ENCODE results near the gene PAEP.
"Not testable (repeated sequence)": the region's sequence is repeated elsewhere in the genome, so short reads cannot be mapped to it uniquely, and the experiment has no call there.

Gene PAEP

DNA sequence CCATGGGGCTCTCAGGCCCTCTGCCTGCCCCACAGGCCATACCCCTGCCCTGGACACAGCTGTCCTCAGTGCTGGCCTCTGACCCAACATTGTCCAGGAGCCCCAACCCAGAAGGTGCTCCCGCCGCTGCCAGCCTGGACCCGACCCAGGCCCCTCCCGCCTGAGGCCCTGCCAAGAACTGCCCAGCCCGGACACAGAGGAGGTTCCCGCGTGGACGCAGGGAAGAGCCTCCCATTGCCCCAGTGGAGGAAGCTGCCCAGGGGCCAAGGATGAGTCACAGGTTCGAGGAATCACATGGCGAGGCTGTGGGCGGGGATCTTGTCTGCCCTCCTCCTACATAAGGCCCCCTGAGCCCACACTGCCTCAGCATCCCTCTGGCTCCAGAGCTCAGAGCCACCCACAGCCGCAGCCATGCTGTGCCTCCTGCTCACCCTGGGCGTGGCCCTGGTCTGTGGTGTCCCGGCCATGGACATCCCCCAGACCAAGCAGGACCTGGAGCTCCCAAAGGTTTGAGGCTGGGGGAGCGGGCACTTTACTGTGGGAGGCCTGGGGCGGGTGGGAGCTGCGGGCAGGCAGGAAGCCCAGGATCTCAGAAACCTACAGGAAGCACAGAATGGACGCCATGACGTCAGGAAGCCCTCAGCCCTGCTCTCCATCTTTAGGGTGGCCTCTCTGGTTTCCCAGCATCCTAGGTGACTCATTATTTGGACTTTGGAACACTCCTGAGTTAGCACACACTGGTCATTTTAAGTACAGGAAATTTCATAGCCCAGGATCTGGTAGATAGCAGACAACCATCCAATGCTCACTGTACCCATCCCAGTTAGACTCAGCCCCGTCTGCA is at the start of gene PAEP:
TSS of gene PAEP (plus strand) at position 366 of the 844 bp plus-strand sequence.
- DNase-seq = no peak

DNA sequence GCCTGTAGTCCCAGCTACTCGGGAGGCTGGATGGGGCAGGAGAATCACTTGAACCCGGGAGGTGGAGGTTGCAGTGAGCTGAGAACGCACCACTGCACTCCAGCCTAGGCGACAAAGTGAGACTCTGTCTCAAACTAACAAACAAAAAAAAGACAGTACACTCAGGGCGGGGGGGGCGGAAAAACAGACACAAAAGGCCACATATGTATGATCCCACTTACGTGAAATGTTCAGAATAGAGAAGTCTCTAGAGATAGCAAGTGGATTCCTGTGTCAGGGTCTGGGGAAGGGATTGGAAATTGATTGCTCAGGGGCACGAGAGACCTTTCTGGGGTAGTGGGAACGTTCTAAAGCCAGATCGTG is 49.3 kb upstream of the PAEP start:
- DNase-seq = no peak

DNA sequence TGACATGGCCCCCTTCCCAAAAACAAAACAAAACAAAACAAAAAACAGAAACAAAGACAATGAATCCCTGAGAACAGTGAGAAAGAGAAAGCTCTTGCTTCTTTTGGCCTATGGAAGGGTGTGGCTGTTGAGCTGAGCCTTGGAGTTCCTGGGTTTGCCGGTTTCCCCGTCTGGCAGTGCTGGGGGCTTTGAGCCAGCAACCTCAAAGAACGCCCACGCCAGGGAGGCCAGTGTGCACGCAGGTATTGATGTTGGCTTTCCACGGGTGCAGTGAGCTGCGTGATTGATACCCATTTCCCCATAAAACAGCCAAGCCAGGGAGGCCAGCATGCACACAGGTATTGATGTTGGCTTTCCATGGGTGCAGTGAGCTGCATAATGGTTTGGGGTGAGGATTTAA is 48.7 kb upstream of the PAEP start:
- no peak for DNase-seq

DNA sequence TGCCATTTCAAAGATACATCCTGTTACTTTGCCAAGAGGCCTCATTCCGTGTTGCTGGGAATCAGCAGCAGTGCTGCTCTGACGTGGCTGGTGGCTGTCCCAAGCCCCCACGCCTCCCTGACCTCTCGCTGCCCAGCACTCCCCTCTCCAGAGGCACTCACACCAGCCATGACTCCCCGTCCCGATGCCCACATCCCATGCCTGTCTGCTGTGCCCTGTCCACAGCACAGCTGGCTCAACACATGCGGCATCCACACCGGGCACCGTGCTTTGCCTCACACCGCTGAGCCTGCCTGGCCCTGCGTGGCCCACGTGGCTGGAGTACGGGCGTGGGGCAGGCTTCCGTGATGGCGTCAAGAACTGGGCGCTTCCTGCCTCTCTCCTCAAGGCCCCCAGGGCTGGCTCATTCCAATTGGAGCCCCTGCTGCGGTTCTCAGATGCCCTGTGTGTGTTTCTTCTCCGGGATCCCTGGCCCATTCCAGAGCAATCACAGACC is 48.2 kb upstream of the PAEP start:
- no peak for DNase-seq

DNA sequence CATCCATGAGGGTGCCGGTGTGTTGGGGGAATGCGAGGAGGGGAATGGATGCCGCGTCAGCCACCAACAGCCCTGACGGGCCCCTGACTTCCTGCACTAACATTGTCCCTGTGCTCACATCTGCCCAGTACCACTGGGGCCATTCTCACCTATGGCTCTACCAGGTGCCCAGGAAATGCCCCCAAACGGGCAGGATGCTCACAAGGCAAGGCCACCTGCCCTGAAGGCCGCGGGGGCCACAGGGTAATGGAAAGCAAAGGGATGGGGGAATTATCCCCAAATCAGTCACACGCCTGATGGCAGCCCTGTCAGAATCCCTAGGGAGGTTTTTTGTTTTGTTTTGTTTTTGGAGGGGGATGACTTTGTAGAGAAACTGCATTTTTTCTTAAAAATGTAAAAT is 47.6 kb upstream of the PAEP start:
- DNase-seq = not testable (repeated sequence)

DNA sequence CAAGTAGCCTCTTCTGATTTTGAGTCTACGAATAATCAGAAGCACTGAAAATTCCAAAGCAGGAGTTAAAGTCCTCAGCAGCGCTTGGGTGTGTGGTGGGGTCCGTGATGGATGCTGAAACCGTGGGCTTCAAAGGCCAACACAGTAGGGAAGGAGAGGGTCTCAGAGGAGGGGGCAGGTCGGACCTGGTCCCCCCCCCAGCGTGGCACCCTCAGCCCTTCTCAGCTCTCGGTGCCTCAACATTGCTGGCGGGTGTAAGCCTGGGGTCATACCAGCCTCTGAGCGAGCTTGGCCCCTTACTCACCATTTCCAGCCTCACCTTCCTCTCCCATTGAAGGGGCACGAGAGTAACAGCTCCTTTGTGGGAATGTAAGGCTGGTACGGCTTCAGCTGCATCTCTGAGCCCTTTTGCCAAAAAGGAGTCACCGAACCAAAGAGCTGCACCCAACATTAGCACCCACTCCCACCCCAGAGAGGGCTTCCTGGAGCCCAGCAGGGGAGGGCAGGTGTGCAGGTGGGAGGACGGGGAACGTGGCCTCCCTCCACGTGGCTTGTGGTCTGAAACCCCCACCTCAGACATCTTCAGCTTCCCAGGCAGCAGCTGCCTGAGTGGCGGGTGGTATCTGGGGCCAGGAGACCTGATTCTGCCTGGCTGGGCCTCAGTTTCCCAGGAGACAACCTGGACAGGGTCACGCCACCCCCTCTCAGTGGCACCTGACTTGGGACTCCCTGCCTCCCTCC is 47.0 kb upstream of the PAEP start:
- DNase-seq = no peak

DNA sequence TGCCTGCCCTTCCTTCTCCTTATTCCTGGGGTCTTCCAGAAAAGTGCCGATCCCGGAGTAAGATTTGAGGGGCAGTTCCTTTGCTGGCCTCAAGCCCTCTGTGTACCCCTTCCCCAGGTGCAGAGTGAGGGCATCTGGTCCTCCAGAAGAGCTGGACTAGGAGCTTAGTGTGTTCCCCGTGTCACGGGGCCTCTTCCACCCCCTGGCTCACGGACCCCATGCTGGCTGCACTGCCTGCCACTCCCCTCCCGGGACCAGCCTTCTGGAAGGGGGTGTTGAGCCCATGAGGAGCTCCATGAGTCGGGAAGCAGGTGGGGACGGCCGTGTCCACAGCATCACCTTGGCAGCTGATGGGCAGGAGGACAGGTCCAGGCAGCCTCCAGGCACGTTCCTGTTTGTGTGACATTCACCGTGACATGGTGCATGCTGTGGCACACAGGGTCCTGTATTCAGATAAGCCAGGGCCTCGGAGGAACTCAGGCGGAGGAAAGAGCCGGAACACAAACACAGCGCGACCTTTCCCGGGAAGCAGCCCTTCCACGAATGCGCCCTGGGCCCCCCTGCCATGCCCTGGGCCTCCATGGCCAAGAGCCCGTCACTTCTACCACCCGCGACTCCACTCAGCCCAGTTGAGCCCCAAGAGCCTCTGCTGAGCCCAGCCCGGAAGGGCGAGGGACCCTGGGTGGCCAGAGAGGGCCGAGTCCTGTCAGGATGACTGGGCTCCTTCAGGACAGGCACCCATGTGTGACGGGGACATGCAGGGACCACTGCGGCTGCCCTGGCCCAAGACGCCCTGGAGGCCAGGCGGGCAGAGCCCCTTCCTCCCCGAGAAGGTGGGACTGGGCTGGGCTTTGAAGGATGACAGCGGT is 46.2 kb upstream of the PAEP start:
- DNase-seq = no peak

DNA sequence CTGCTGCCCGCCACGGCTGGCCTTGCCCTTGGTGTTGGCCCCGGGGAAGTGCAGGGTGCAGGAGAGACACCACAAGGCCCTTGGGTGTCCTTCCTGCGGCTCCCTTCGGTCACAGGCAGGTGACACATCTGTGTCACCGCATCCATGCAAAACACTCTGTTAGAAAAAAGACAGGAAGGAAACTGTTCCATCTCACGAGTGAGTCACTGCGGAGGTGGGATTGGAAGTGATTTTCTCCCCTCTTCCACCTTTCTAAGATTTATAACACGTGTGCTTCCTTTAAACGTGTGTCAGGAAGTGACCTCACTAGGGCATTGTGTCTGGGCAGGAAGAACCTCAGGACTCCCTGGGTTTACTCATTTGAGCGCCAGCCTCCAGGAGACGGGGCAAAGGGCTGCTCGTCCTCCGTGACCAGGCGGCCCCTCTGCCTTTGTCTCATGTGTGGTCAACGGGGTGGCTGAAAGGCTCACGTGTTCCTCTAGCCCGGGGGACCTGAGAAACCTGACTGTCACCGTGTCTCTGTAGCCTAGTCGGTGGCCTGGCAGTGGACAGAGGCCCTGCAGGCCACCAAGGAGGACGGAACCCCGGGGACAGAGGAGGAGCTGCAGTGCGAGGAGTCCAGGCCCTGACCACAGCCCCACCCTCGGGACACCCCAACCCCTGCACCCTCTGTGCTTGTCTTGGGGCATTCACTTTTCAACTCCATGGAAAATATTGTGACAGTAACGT is 45.3 kb upstream of the PAEP start:
- no peak for DNase-seq

DNA sequence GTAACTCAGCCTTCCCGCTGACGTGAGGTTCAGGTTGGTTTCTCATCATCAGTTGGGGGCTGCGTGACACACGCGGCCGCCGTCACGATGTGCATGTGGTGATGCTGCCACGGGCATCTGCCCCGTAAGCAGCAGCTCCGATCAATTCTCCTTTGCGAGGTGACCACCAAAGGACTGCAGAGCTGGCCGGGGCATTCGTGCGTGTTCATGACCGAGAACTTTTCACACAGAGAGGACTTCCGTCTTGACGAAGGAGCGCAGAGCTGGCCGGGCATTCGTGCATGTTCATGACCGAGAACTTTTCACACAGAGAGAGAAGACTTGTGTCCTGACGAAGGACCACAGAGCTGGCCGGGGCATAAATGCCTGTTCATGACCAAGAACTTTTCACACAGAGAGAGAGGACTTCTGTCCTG is 44.1 kb upstream of the PAEP start:
- no peak for DNase-seq

DNA sequence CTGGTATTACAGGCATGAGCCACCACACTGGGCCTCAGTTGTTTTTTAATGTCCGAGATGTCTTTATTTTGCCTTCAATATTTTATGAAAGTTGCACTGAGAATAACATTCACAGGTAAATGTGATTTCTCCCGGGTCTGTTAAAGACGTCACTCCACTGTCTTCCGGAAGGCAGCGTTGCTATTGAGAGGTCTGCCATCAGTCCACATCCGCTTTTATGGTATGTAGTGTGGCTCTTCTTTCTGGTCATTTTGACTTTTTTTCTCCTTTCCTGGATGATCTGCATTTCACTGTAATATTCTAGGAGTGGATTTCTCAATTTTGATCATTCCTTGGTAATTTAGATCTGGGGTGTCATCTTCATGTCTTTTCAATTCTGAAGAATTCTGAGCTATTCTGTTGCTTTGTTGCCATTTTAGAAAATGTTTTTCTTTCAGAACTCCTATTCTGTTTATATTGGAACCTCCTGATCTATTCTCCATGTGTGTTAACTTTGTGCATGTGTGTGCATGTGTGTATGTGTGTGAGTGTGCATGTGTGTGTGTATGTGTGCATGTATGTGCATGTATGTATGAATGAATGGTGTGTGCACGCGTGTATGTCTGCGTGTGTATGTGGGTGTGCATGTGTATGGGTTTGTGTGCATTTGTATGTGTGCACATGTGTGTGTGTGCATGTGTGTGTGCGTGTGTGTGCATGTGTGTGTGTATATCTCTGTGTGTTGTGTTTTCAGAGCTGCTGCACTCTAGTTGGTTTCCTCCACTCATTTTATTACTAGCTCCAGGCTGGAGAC is 42.2 kb upstream of the PAEP start:
- DNase-seq = no peak

DNA sequence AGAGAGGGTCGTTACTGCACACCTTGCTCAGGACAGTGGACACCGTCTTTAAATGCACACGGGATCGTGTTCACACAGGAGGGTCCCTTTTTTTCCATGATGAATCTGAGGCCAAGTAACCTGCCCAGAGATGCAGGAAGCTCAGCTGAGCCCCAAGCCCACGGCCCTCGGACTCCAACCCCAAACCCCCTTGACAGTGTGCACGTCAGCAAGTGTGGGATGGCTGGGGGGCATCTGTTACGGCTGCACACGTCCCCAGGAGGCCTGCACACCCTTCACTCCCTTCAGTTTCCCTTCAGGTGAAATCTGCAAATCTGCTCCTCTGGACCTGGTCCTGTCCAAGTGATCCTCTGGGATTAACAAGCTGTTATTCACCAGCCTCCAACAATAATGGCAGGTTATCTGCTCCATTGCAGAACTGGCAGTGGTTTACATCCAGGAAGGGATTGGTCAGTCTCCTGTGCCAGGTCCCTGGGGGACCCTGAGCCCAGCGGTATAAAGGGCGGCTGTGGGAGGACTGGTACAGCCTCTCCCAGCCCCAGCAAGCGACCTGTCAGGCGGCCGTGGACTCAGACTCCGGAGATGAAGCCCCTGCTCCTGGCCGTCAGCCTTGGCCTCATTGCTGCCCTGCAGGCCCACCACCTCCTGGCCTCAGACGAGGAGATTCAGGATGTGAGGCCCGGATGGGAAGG is 40.5 kb upstream of the PAEP start, which contains the start of gene LCN1:
TSS of gene LCN1 (plus strand) at position 525 of the 692 bp plus-strand sequence. CDS start at position 583, 58 bp downstream.
- no peak for DNase-seq

DNA sequence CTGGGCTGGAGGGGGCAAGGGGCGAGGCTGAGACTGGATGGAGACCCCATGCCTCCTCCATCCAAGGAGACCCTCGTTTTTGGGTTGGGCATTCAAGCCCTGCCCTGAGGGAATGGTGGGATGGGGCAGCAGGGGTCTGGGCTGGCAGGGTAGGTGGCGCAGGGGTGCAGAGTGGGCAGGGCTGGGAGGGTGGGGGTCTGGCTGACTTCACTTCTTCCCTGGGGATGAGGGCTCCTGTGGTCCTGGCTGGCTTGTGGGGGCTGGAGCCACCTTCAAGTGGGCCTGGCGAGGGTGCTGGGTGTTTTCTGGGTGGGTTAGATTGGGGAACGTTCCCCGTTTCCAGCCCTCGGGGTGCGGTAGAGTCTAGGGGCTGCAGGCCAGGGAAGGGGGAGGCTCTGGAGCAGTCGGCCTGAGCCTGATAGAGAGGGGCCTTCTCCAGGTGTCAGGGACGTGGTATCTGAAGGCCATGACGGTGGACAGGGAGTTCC is 39.9 kb upstream of the PAEP start:
- DNase-seq = no peak

DNA sequence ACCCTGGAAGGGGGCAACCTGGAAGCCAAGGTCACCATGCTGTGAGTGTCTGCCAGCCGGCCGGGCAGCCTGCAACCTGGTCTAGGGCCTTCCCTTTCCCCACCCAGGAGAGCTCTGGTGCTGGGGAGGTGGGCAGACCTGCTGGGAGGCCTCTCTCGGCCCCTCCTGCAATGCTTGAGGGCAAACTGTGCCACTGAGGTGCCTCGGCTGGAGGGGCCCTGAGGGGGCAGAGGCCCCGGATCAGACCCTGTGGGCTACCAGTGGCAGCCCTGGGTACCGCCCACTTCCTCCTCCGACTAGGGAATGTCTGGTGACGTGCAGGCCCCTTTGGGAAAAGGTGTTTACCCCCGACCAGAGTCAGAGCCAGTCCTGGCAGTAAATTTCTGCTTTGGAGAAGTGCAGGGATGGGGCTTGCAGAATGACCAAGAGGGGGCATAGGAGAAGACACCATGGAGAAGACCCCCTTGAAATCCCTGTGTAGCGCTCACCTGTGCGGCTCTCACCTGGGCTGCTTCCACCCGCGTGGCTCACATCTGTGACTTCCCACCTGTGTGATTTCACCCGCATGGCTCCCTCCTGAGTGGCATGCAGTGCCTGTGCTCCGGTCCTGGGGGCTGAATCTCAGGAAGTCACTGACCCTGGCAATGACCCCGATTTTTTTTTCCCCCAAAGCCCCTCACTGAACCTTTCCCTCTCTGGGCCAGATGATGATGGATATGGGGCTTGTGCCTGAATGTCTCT is 39.2 kb upstream of the PAEP start:
- DNase-seq = no peak

DNA sequence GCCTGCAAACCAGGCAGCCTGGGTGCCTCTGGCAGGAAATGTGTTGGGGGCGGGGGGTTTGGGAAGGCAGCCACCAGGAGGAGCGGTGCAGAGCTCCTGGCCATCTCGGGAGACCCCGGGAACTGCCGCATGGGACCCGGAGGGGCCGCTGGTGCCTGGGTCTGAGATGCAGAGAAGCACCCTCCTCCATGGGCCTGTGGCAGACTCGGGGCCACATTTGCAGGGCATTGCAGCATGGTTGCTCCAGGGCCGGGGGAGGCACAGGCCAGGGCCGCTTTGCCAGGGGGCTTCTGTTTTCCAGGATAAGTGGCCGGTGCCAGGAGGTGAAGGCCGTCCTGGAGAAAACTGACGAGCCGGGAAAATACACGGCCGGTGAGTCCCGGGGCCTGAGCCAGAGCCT is 38.6 kb upstream of the PAEP start:
- no peak for DNase-seq

DNA sequence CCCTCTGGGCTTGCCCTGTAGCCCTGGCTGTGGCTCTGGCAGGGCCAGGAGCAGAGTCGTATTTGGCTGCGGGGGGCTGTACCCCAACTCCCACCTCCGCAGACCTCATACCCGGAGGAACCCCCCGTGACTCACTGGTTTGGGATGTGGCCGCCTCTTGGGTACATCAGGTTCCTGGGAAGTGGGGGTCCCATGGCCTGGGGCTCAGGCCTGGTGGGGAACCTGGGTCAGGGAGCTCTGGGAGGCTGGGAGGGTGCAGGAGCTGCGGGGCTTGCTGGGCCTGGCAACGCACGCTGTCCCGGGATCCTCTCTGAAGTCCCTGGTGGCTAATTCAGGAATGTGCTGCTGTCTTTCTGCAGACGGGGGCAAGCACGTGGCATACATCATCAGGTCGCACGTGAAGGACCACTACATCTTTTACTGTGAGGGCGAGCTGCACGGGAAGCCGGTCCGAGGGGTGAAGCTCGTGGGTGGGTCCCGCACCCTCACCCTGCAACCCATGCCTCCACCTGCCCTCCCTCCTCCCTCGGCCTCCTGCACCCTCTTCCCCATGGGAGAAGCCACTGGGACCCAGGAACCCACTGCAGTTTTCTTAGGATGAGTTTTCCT is 37.9 kb upstream of the PAEP start:
- DNase-seq = no peak

DNA sequence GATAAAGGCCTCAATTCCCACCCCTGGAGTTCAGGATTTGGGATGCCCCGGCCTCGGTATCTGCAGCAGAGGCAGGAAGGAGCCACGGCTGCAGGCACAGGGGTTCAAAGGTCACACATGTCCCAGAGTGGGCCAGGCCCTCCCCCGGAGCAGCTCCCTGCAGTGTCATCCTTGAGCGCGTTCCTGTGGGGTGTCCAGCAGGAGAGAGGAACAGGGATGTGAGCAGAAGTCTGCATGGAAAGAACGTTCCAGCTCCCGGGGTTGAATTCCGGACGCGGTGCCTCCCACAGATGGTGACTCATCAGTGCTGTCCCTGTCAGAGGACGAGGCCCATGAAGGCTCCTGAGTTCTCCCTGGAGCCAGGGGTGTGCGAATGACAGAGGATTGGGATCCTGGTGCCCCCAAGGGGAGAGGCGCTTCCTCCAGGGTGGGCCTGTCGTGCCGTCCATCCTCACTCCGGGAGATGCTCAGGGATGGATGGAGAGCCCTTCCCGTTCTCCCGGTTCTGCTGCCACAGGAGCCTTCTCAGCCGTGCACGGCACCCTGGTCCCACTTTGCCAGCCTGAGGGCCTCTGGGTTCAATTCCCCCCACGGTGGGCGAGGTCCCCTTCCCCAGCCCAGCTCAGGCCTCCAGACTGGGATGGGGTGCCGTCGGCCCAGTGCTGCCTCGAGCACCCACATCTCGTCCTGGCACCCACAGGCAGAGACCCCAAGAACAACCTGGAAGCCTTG is 37.3 kb upstream of the PAEP start:
- no peak for DNase-seq

DNA sequence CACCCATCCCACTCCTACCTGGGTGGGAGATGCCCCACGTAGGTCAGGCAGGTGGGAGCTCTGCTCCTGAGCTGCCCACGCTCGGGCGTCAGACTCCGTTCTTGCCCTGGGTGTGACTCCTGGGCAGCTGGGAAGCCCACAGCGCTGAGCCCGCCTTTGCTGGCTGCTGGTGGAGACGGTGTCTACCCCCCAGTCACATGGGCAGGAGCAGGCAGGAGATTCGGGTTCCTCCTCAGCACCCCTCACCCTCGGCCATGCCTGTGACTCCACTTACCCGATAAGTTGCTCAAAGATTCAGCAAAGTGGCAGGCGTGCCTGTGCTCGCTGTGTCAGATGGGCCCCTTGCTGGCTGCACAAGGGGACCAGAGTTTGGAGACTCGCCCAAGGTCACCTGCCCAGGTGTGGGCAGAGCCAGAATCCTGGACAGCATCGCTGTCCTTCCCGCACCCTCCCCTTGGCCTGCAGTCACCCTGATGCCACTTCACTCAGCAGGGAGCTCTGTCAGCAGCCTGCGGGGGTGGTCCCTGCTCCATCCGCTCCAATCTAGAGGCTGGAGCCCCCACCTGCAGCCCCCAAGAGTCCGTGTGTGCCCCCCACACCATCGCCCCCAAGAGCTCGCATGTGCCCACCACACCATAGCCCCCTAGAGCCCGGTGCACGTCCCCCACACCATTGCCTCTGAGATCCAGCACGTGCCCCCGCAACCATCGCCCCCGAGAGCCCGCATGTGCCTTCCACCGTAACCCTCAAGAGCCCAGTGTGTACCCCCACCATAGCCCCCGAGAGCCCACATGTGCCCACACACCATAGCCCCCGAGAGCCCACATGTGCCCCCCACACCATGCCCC is 36.1 kb upstream of the PAEP start:
- no peak for DNase-seq

Data from NCI-H510A (cell line).